Vagina (tissue), 2 donors: ENCODE measurements around the gene TIMM10. TPM values are rescaled to one million over a fixed set of nuclear protein-coding genes. Genes with fewer than 3 reads are reported as not detected.

Experiments used
- DNase-seq, 2 donors: peaks; one replicate each; pipeline ENCODE4 v3.0.0-alpha.2; 2017; ENCODE audit errors: extremely low spot score in 2 of 2
- H3K27ac ChIP-seq: fragments of 200-600 bp; sonication (generic); one replicate; pipeline ENCODE4 v1.5.1; 2019
- H3K27me3 ChIP-seq: fragments of 200-600 bp; sonication (generic); one replicate; pipeline ENCODE4 v1.5.1; 2019
- H3K36me3 ChIP-seq, 2 donors: fragments of 200-600 bp; sonication (generic); one replicate each; pipeline ENCODE4 v1.5.1; 2017 to 2019
- H3K4me1 ChIP-seq: fragments of 200-600 bp; sonication (generic); one replicate; pipeline ENCODE4 v1.5.1; 2019
- H3K4me3 ChIP-seq, 2 donors: fragments of 200-600 bp; sonication (generic); 1 replicate in 1 of 2; 2 replicates in 1 of 2; pipeline ENCODE4 v1.5.1; 2016 to 2019
- H3K9me3 ChIP-seq: fragments of 200-600 bp; sonication (generic); one replicate; pipeline ENCODE4 v1.5.1; 2019
- POLR2A ChIP-seq, 2 donors: fragments of 450-650 bp; IDR thresholded peaks; one replicate each; pipeline ENCODE4 v1.6.1; 2017; ENCODE audit warnings: antibody characterized with exemption in 2 of 2, mild to moderate bottlenecking in 2 of 2, moderate library complexity in 2 of 2
- POLR2AphosphoS5 ChIP-seq, 2 donors: sonication (generic); formaldehyde crosslinking; IDR thresholded peaks; one replicate each; pipeline ENCODE4 v1.9.0; 2017; ENCODE audit warnings: antibody characterized with exemption in 2 of 2, mild to moderate bottlenecking in 2 of 2, low read depth in 1 of 2; ENCODE audit not compliant: insufficient read depth in 1 of 2
- intact Hi-C: fragments of 100-400 bp; cut with DNase I; formaldehyde crosslinking; loops from one replicate; pipeline ENCODE4 v1.15.1; 2023
- total RNA-seq: library from RNA; depleted of rRNA; stranded (reverse); fragments of >200 nt; gene quantifications from one replicate; pipeline ENCODE4 v1.2.3, GENCODE V29; 2016
- TF ChIP-seq, protein P1 (sequence below), 3 experiments: fragments of 450-650 bp in 2 of 3; fragments of 200-600 bp in 1 of 3; sonication (generic) in 1 of 3; IDR thresholded peaks; one replicate each; pipeline ENCODE4 v1.5.1; 2017 to 2019; ENCODE audit warnings: antibody characterized with exemption in 3 of 3, mild to moderate bottlenecking in 2 of 3, moderate library complexity in 2 of 3

Gene TIMM10
- total RNA-seq, 1 donor from 2014 or later = 45.2 TPM

DNA sequence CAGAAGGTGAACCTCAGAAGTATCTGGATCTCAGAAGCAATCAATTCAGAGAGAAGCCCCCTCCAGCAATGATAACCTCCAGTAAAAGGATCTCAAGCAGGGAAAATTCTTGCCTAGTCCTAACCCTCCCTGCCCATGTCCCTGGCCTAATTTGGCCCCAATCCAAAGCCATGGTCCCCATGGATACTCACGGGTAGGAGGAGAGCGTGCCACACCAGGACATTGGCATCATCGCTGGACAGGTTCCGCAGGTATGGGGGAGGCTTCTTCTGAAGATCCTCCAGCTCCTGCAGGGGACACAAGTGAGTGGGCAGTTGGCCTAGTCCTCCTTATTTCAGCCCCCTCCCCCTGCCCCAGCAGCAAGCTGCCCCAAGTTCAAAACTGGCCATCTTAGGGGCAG is 29.6 kb upstream of the TIMM10 start:
- TF ChIP-seq POLR2AphosphoS5 (IDR thresholded peaks at IDR 0.05; ENCODE audit: insufficient read depth in 1 of 2, low read depth in 1 of 2) (no peak), POLR2A (IDR thresholded peaks at IDR 0.05) (no peak)
- TF ChIP-seq, protein P1, sequence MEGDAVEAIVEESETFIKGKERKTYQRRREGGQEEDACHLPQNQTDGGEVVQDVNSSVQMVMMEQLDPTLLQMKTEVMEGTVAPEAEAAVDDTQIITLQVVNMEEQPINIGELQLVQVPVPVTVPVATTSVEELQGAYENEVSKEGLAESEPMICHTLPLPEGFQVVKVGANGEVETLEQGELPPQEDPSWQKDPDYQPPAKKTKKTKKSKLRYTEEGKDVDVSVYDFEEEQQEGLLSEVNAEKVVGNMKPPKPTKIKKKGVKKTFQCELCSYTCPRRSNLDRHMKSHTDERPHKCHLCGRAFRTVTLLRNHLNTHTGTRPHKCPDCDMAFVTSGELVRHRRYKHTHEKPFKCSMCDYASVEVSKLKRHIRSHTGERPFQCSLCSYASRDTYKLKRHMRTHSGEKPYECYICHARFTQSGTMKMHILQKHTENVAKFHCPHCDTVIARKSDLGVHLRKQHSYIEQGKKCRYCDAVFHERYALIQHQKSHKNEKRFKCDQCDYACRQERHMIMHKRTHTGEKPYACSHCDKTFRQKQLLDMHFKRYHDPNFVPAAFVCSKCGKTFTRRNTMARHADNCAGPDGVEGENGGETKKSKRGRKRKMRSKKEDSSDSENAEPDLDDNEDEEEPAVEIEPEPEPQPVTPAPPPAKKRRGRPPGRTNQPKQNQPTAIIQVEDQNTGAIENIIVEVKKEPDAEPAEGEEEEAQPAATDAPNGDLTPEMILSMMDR (IDR thresholded peaks at IDR 0.05) = no peak
- Histone ChIP-seq H3K27me3 (no peaks in the 10 kb centered on the region), H3K27ac (no peak overlapping the region)

DNA sequence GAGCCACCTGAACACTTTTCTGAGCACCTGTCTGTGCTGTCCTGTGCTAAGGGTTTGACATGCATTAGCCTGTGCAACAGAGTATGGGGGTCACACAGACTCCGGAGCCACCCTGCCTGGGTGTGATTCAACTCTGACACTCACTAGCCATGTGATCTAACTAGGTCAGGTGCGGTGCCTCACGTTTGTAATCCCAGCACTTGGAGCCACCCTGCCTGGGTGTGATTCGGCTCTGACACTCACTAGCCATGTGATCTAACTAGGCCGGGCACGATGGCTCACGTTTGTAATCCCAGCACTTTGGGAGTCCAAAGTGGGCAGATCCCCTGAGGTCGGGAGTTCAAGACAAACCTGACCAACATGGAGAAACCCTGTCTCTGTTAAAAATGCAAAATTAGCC is 25.5 kb upstream of the TIMM10 start:
- Histone ChIP-seq H3K4me3 (no peak overlapping the region), H3K4me1 (no peaks in the 10 kb centered on the region), H3K27me3 (no peaks in the 10 kb centered on the region), H3K9me3 (no peaks in the 10 kb centered on the region), H3K36me3 (peaks cover 0 to 79% of the 10 kb centered on the region in 2 donors), H3K27ac (no peak overlapping the region)
- intact Hi-C loops = no loop called here
- no peak for TF ChIP-seq POLR2A (IDR thresholded peaks at IDR 0.05)
- TF ChIP-seq, protein P1 (IDR thresholded peaks at IDR 0.05) = no peak
- TF ChIP-seq POLR2AphosphoS5 (IDR thresholded peaks at IDR 0.05; ENCODE audit: insufficient read depth in 1 of 2, low read depth in 1 of 2) = no peak
- DNase-seq = no peak

More for the DNA sequence above, 29.6 kb upstream of the TIMM10 start:
- Histone ChIP-seq H3K4me1 (no peaks in the 10 kb centered on the region), H3K36me3 (peaks cover 0 to 40% of the 10 kb centered on the region in 2 donors), H3K4me3 (no peak overlapping the region), H3K9me3 (no peaks in the 10 kb centered on the region)
- DNase-seq = no peak
- intact Hi-C loops = no loop called here

DNA sequence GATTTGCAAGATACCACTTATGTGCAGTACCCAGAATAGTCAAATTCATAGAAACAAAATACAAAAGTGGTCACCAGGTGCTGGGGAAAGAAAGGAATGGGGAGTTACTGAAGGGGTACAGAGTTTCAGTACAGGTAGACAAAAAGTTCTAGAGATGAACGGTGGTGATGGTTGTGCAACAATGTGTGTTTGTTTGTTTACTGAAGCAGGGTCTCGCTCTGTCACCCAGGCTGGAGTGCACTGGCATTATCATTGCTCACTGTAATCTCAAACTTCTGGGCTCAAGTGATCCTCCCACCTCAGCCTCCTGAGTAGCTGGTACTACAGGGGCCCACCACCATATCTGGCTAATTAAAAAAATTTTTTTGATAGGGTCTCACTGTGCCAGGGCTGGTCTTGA is 24.8 kb upstream of the TIMM10 start:
- H3K36me3 ChIP-seq = peaks cover 0 to 84% of the 10 kb centered on the region in 2 donors
- H3K4me3 ChIP-seq = no peak overlapping the region
- no peak overlapping the region for H3K27ac ChIP-seq
- TF ChIP-seq POLR2AphosphoS5 (IDR thresholded peaks at IDR 0.05; ENCODE audit: insufficient read depth in 1 of 2, low read depth in 1 of 2) (no peak), POLR2A (IDR thresholded peaks at IDR 0.05) (no peak)
- TF ChIP-seq, protein P1 (IDR thresholded peaks at IDR 0.05) = no peak
- no peak for DNase-seq
- no peaks in the 10 kb centered on the region for H3K27me3 ChIP-seq
- H3K9me3 ChIP-seq = no peaks in the 10 kb centered on the region
- intact Hi-C loops = no loop called here
- H3K4me1 ChIP-seq = no peaks in the 10 kb centered on the region

DNA sequence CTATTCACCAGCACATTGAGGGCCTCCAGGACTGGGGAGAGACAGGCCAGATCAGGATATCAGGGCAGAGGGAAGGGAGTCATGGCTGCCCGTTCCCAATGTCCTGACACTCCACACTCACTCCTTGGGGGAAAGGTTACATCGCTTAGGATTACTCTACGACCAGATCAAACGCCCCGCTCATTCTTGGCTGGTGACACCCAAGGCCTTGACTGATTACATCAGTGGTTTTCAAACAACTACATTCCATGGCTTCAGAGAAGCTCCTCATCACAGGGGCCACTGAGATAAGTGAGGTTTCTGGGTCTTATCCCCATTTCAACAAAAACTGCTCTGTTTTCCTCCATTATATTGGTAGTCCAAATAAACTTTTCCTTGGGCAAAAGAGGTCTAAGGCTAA is 21.9 kb upstream of the TIMM10 start:
- no peak for TF ChIP-seq POLR2A (IDR thresholded peaks at IDR 0.05)
- TF ChIP-seq, protein P1 (IDR thresholded peaks at IDR 0.05) = no peak
- TF ChIP-seq POLR2AphosphoS5 (IDR thresholded peaks at IDR 0.05; ENCODE audit: insufficient read depth in 1 of 2, low read depth in 1 of 2) = no peak
- no peak overlapping the region for H3K27ac ChIP-seq
- peaks cover 0 to 90% of the 10 kb centered on the region in 2 donors for H3K36me3 ChIP-seq
- no peak overlapping the region for H3K4me3 ChIP-seq
- H3K27me3 ChIP-seq = no peaks in the 10 kb centered on the region
- intact Hi-C loops = no loop called here
- no peak for DNase-seq
- no peaks in the 10 kb centered on the region for H3K9me3 ChIP-seq
- H3K4me1 ChIP-seq = no peaks in the 10 kb centered on the region

DNA sequence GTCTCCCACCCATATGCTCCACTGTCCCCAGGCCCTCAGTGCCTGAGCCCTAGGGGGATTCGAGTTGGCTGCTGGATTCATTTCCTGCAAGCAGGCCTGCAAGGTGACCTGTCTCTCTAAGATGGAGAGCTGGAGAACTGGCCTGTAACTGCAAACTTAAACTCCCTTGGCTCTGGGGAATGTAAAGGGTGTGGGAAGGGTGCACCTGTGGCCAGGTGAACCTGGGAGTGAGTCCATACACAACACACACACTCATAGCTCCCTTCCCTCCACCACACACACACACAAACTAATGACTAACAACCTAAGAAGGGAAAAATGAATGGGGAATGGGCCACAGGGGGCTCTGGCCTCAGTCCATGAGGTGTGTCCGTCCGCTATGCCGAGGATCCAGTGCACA is 21.4 kb upstream of the TIMM10 start:
- H3K27ac ChIP-seq = no peak overlapping the region
- H3K36me3 ChIP-seq = peaks cover 0 to 85% of the 10 kb centered on the region in 2 donors
- intact Hi-C loops = no loop called here

More for the DNA sequence above, 21.4 kb upstream of the TIMM10 start:
- Histone ChIP-seq H3K4me3 (no peak overlapping the region), H3K9me3 (no peaks in the 10 kb centered on the region), H3K27me3 (no peaks in the 10 kb centered on the region), H3K4me1 (no peaks in the 10 kb centered on the region)
- TF ChIP-seq, protein P1 (IDR thresholded peaks at IDR 0.05) = no peak
- TF ChIP-seq POLR2A (IDR thresholded peaks at IDR 0.05) = no peak
- no peak for TF ChIP-seq POLR2AphosphoS5 (IDR thresholded peaks at IDR 0.05; ENCODE audit: insufficient read depth in 1 of 2, low read depth in 1 of 2)
- no peak for DNase-seq
